NT2/D1 (cell line): Measurements from ENCODE around the gene LTN1.
"Not testable (repeated sequence)": the region's sequence is repeated elsewhere in the genome, so short reads cannot be mapped to it uniquely, and the experiment has no call there.

ENCODE experiments used
- DNase-seq: peaks from one replicate; pipeline ENCODE4 v3.0.0-alpha.2; 2011; ENCODE audit warnings: low read depth, low spot score
- H3K27me3 ChIP-seq: 2 replicates; pipeline ENCODE4 v1.6.0; 2011; ENCODE audit warnings: mild to moderate bottlenecking; ENCODE audit not compliant: insufficient read length, insufficient read depth
- H3K36me3 ChIP-seq: 2 replicates; pipeline ENCODE4 v1.6.1; 2011; ENCODE audit warnings: mild to moderate bottlenecking, low read length, mixed read lengths; ENCODE audit not compliant: insufficient read depth, insufficient read length
- H3K4me1 ChIP-seq: 2 replicates; pipeline ENCODE4 v1.5.1; 2011; ENCODE audit not compliant: insufficient read depth, insufficient read length
- H3K4me3 ChIP-seq: 2 replicates; pipeline ENCODE4 v1.5.1; 2011; ENCODE audit warnings: low read depth; ENCODE audit not compliant: insufficient read length
- H3K9ac ChIP-seq: 2 replicates; pipeline ENCODE4 v1.6.0; 2011; ENCODE audit warnings: low read depth; ENCODE audit not compliant: insufficient read length
- H3K9me3 ChIP-seq: 2 replicates; pipeline ENCODE4 v1.5.1; 2011; ENCODE audit warnings: mild to moderate bottlenecking, low read length; ENCODE audit not compliant: insufficient read depth
- SUZ12 ChIP-seq: IDR thresholded peaks from 2 replicates; pipeline ENCODE4 v1.6.1; 2011; ENCODE audit not compliant: insufficient read length, insufficient read depth; ENCODE audit errors: extremely low read depth
- YY1 ChIP-seq: IDR thresholded peaks from 2 replicates; pipeline ENCODE4 v1.6.1; 2011; ENCODE audit not compliant: insufficient read length, insufficient read depth
- ZNF274 ChIP-seq: IDR thresholded peaks from 2 replicates; pipeline ENCODE4 v1.6.1; 2011; ENCODE audit warnings: mild to moderate bottlenecking, low read depth, low read length

Gene LTN1

GRCh38 chr21:28943631-28944030 lies 49.0 kb downstream of the LTN1 start:
- TF ChIP-seq ZNF274 = no peak
- TF ChIP-seq YY1 = no peak
- TF ChIP-seq SUZ12 = no peak
- peaks cover 84% of the 10 kb centered on the region for H3K36me3 ChIP-seq
- DNase-seq = no peak
- H3K9me3 ChIP-seq = no peaks in the 10 kb centered on the region
- no peak overlapping the region for H3K9ac ChIP-seq
- no peaks in the 10 kb centered on the region for H3K27me3 ChIP-seq
- H3K4me1 ChIP-seq = no peaks in the 10 kb centered on the region
- H3K4me3 ChIP-seq = no peak overlapping the region

GRCh38 chr21:28938726-28939125 lies 54.0 kb downstream of the LTN1 start:
- no peak for DNase-seq
- H3K9ac ChIP-seq = no peak overlapping the region
- TF ChIP-seq YY1 = no peak
- TF ChIP-seq SUZ12 = no peak
- TF ChIP-seq ZNF274 = no peak

GRCh38 chr21:28937737-28938136 lies 54.9 kb downstream of the LTN1 start:
- DNase-seq = no peak
- Histone ChIP-seq H3K9me3 (no peaks in the 10 kb centered on the region), H3K27me3 (no peaks in the 10 kb centered on the region), H3K9ac (no peak overlapping the region), H3K36me3 (peaks cover 80% of the 10 kb centered on the region), H3K4me1 (no peaks in the 10 kb centered on the region), H3K4me3 (no peak overlapping the region)
- TF ChIP-seq ZNF274 (no peak), YY1 (no peak), SUZ12 (no peak)

More at GRCh38 chr21:28938726-28939125, 54.0 kb downstream of the LTN1 start:
- H3K4me3 ChIP-seq = no peak overlapping the region
- H3K4me1 ChIP-seq = no peaks in the 10 kb centered on the region
- no peaks in the 10 kb centered on the region for H3K27me3 ChIP-seq
- no peaks in the 10 kb centered on the region for H3K9me3 ChIP-seq
- peaks cover 83% of the 10 kb centered on the region for H3K36me3 ChIP-seq

- Histone ChIP-seq H3K4me3 (no peak overlapping the region), H3K36me3 (peaks cover 80% of the 10 kb centered on the region), H3K9me3 (no peaks in the 10 kb centered on the region), H3K4me1 (no peaks in the 10 kb centered on the region), H3K27me3 (no peaks in the 10 kb centered on the region), H3K9ac (no peak overlapping the region)
- TF ChIP-seq ZNF274 (no peak), YY1 (no peak), SUZ12 (no peak)
- no peak for DNase-seq
Observed at GRCh38 chr21:28936721-28937120, 56.0 kb downstream of the LTN1 start.

GRCh38 chr21:28936036-28936435 lies 56.6 kb downstream of the LTN1 start:
- no peak for DNase-seq
- peaks cover 79% of the 10 kb centered on the region for H3K36me3 ChIP-seq

GRCh38 chr21:28932717-28933116 lies 60.0 kb downstream of the LTN1 start:
- no peak overlapping the region for H3K9ac ChIP-seq
- no peaks in the 10 kb centered on the region for H3K27me3 ChIP-seq
- no peak overlapping the region for H3K4me3 ChIP-seq
- no peak for DNase-seq
- TF ChIP-seq YY1 (no peak), ZNF274 (no peak), SUZ12 (no peak)
- peaks cover 74% of the 10 kb centered on the region for H3K36me3 ChIP-seq
- H3K9me3 ChIP-seq = no peaks in the 10 kb centered on the region
- H3K4me1 ChIP-seq = no peaks in the 10 kb centered on the region

More at GRCh38 chr21:28936036-28936435, 56.6 kb downstream of the LTN1 start:
- Histone ChIP-seq H3K9me3 (no peaks in the 10 kb centered on the region), H3K4me1 (no peaks in the 10 kb centered on the region), H3K27me3 (no peaks in the 10 kb centered on the region), H3K9ac (no peak overlapping the region), H3K4me3 (no peak overlapping the region)
- TF ChIP-seq SUZ12 (no peak), ZNF274 (no peak), YY1 (no peak)

GRCh38 chr21:28931708-28932372 lies 60.8 kb downstream of the LTN1 start:
- not testable (repeated sequence) for H3K4me1 ChIP-seq, H3K27me3 ChIP-seq, H3K4me3 ChIP-seq, DNase-seq, H3K9ac ChIP-seq, H3K9me3 ChIP-seq
- peaks cover 71% of the 10 kb centered on the region for H3K36me3 ChIP-seq
